Right atrium auricular region (tissue), 2 donors: ENCODE results near the gene GNPTAB. TPM values are rescaled to one million over a fixed set of nuclear protein-coding genes. Genes with fewer than 3 reads are reported as not detected.

Source experiments
- DNase-seq: peaks from one replicate; pipeline ENCODE4 v3.0.0-alpha.2; 2019; ENCODE audit warnings: low spot score
- H3K27ac ChIP-seq, 2 donors: fragments of 200-600 bp; sonication (generic); 1 replicate in 1 of 2; 2 replicates in 1 of 2; pipeline ENCODE4 v1.5.1; 2016 to 2019
- H3K27me3 ChIP-seq, 2 donors: fragments of 200-600 bp; sonication (generic); one replicate each; pipeline versions ENCODE4 v1.5.1 to v1.6.0; 2017 to 2019
- H3K36me3 ChIP-seq: fragments of 200-600 bp; sonication (generic); one replicate; pipeline ENCODE4 v1.5.1; 2016
- H3K4me1 ChIP-seq, 2 donors: fragments of 200-600 bp; sonication (generic); one replicate each; pipeline versions ENCODE4 v1.5.1 to v1.6.0; 2017 to 2019
- H3K4me3 ChIP-seq, 2 donors: fragments of 200-600 bp; sonication (generic); 1 replicate in 1 of 2; 2 replicates in 1 of 2; pipeline ENCODE4 v1.5.1; 2017 to 2019; ENCODE audit warnings: mild to moderate bottlenecking in 1 of 2, moderate library complexity in 1 of 2
- H3K9me3 ChIP-seq, 2 donors: fragments of 200-600 bp; sonication (generic); one replicate each; pipeline ENCODE4 v1.5.1; 2019
- CTCF ChIP-seq, 2 donors: fragments of 200-600 bp; sonication (generic); IDR thresholded peaks; one replicate each; pipeline ENCODE4 v1.5.1; 2019; ENCODE audit warnings: antibody characterized with exemption in 2 of 2
- total RNA-seq, 2 donors: library from RNA; depleted of rRNA; stranded (reverse); fragments of >200 nt; gene quantifications; one replicate each; pipeline ENCODE4 v1.1.0, GENCODE V29; 2016

GNPTAB gene
- total RNA-seq, 2 donors from 2014 or later = 25.3 to 32.6 TPM

- H3K9me3 ChIP-seq = no peaks in the 10 kb centered on the region
- H3K4me1 ChIP-seq = peaks cover 0 to 4% of the 10 kb centered on the region in 2 donors
- no peak overlapping the region for H3K4me3 ChIP-seq
- no peak for TF ChIP-seq CTCF (IDR thresholded peaks at IDR 0.05)
- no peaks in the 10 kb centered on the region for H3K36me3 ChIP-seq
- H3K27ac ChIP-seq = no peak overlapping the region
- H3K27me3 ChIP-seq = no peaks in the 10 kb centered on the region
- no peak for DNase-seq
Measured at GRCh38 chr12:101854747-101855146, 24.0 kb upstream of the GNPTAB start.

GRCh38 chr12:101852998-101853397, 22.2 kb upstream of the GNPTAB start:
- Histone ChIP-seq H3K27me3 (no peaks in the 10 kb centered on the region), H3K9me3 (no peaks in the 10 kb centered on the region), H3K36me3 (no peaks in the 10 kb centered on the region), H3K4me1 (peaks cover 0 to 4% of the 10 kb centered on the region in 2 donors), H3K27ac (no peak overlapping the region), H3K4me3 (no peak overlapping the region)
- no peak for DNase-seq
- TF ChIP-seq CTCF (IDR thresholded peaks at IDR 0.05) = no peak

GRCh38 chr12:101850199-101850598, 19.4 kb upstream of the GNPTAB start:
- H3K36me3 ChIP-seq = no peaks in the 10 kb centered on the region
- no peak overlapping the region for H3K27ac ChIP-seq
- H3K4me3 ChIP-seq = no peak overlapping the region
- H3K27me3 ChIP-seq = no peaks in the 10 kb centered on the region
- no peaks in the 10 kb centered on the region for H3K4me1 ChIP-seq
- H3K9me3 ChIP-seq = no peaks in the 10 kb centered on the region
- TF ChIP-seq CTCF (IDR thresholded peaks at IDR 0.05) = no peak
- DNase-seq = no peak

- Histone ChIP-seq H3K9me3 (no peaks in the 10 kb centered on the region), H3K4me3 (no peak overlapping the region), H3K27me3 (no peaks in the 10 kb centered on the region), H3K27ac (no peak overlapping the region), H3K4me1 (no peaks in the 10 kb centered on the region), H3K36me3 (no peaks in the 10 kb centered on the region)
- no peak for DNase-seq
- no peak for TF ChIP-seq CTCF (IDR thresholded peaks at IDR 0.05)
Measured at GRCh38 chr12:101847325-101847724, 16.6 kb upstream of the GNPTAB start.

- no peak overlapping the region for H3K27ac ChIP-seq
- no peaks in the 10 kb centered on the region for H3K27me3 ChIP-seq
- H3K4me3 ChIP-seq = no peak overlapping the region
- no peak for TF ChIP-seq CTCF (IDR thresholded peaks at IDR 0.05)
- no peak for DNase-seq
- H3K9me3 ChIP-seq = no peaks in the 10 kb centered on the region
- H3K4me1 ChIP-seq = no peaks in the 10 kb centered on the region
- H3K36me3 ChIP-seq = no peaks in the 10 kb centered on the region
Measured at GRCh38 chr12:101845137-101845711, 14.5 kb upstream of the GNPTAB start.

- Histone ChIP-seq H3K27me3 (no peaks in the 10 kb centered on the region), H3K4me1 (no peaks in the 10 kb centered on the region), H3K4me3 (no peak overlapping the region), H3K36me3 (no peaks in the 10 kb centered on the region), H3K9me3 (no peaks in the 10 kb centered on the region), H3K27ac (no peak overlapping the region)
- no peak for DNase-seq
- no peak for TF ChIP-seq CTCF (IDR thresholded peaks at IDR 0.05)
Measured at GRCh38 chr12:101841069-101841468, 10.3 kb upstream of the GNPTAB start.
